Keratinocyte (primary cell): ENCODE results near the gene MMP14. TPM values are rescaled to one million over a fixed set of nuclear protein-coding genes. Genes with fewer than 3 reads are reported as not detected.

ENCODE experiments used
- DNase-seq: peaks from one replicate; pipeline ENCODE4 v3.0.0-alpha.2; 2011; ENCODE audit warnings: low read depth, missing footprints, low spot score
- FAIRE-seq: peaks from 2 replicates; lab custom pipeline; 2011; peaks lifted over from hg19 to GRCh38; lab: Jason Lieb, UNC
- H2AFZ ChIP-seq: 2 replicates; pipeline ENCODE4 v1.6.0; 2012; ENCODE audit warnings: low read length, control low read depth, inconsistent platforms; ENCODE audit not compliant: control insufficient read depth
- H3K27ac ChIP-seq: 2 replicates; pipeline ENCODE4 v1.5.1; 2011; ENCODE audit warnings: low read length; ENCODE audit not compliant: control insufficient read depth, insufficient read depth
- H3K27me3 ChIP-seq: 3 replicates; pipeline ENCODE4 v1.6.0; 2011; ENCODE audit warnings: low read length; ENCODE audit not compliant: control insufficient read depth, insufficient read depth; ENCODE audit errors: extremely low read depth
- H3K36me3 ChIP-seq, 2 experiments: 2 replicates in 1 of 2; 3 replicates in 1 of 2; pipeline ENCODE4 v1.5.1; 2011; ENCODE audit warnings: low read length in 2 of 2, mild to moderate bottlenecking in 1 of 2; ENCODE audit not compliant: control insufficient read depth in 2 of 2, insufficient read depth in 2 of 2; ENCODE audit errors: extremely low read depth in 1 of 2
- H3K4me1 ChIP-seq: 3 replicates; pipeline ENCODE4 v1.5.1; 2011; ENCODE audit warnings: low read length; ENCODE audit not compliant: control insufficient read depth, insufficient read depth; ENCODE audit errors: extremely low read depth
- H3K4me2 ChIP-seq: 3 replicates; pipeline ENCODE4 v1.6.0; 2011; ENCODE audit warnings: low read depth, low read length; ENCODE audit not compliant: control insufficient read depth, insufficient read depth; ENCODE audit errors: extremely low read depth
- H3K4me3 ChIP-seq, 3 experiments: fragments of 200-600 bp in 1 of 3; sonication (generic) in 1 of 3; 2 replicates in 2 of 3; 3 replicates in 1 of 3; pipeline ENCODE4 v1.5.1; 2011 to 2016; ENCODE audit warnings: low read length in 3 of 3, mild to moderate bottlenecking in 3 of 3, control low read depth in 2 of 3, inconsistent platforms in 1 of 3, low read depth in 1 of 3, mixed read lengths in 1 of 3, mixed run types in 1 of 3, moderate library complexity in 1 of 3; ENCODE audit not compliant: control insufficient read depth in 2 of 3, insufficient read depth in 2 of 3; ENCODE audit errors: extremely low read depth in 1 of 3
- H3K79me2 ChIP-seq: 2 replicates; pipeline ENCODE4 v1.6.0; 2012; ENCODE audit warnings: low read length; ENCODE audit not compliant: control insufficient read depth, insufficient read depth
- H3K9ac ChIP-seq: 3 replicates; pipeline ENCODE4 v1.6.0; 2011; ENCODE audit warnings: low read length; ENCODE audit not compliant: control insufficient read depth, insufficient read depth; ENCODE audit errors: extremely low read depth
- H3K9me1 ChIP-seq: 3 replicates; pipeline ENCODE4 v1.6.0; 2011; ENCODE audit warnings: low read length; ENCODE audit not compliant: control insufficient read depth, insufficient read depth; ENCODE audit errors: extremely low read depth
- H3K9me3 ChIP-seq: 2 replicates; pipeline ENCODE4 v1.5.1; 2012; ENCODE audit warnings: low read depth, low read length; ENCODE audit not compliant: control insufficient read depth
- H4K20me1 ChIP-seq: 3 replicates; pipeline ENCODE4 v1.6.0; 2011; ENCODE audit warnings: low read length; ENCODE audit not compliant: control insufficient read depth, insufficient read depth; ENCODE audit errors: extremely low read depth
- EZH2 ChIP-seq: IDR thresholded peaks from one replicate; pipeline ENCODE4 v1.6.1; 2012; ENCODE audit warnings: inconsistent platforms, mild to moderate bottlenecking, low read length, moderate library complexity
- dilution Hi-C: fragments of 300-500 bp; cut with MboI; formaldehyde crosslinking; loops from one replicate; pipeline ENCODE4 v1.7.0; 2020; ENCODE audit warnings: low sequenced_read_pairs; ENCODE audit not compliant: extremely low pct_ligation_motif_present
- polyA plus RNA-seq, 5 experiments: library from polyadenylated mRNA; depleted of rRNA in 3 of 5; stranded (reverse) in 3 of 5; stranded (forward) in 1 of 5; unstranded in 1 of 5; fragments of >200 nt; gene quantifications; 1 replicate in 1 of 5; 2 replicates in 3 of 5; 3 replicates in 1 of 5; pipeline versions ENCODE4 v1.2.1 to v1.2.3, GENCODE V29; 2011 to 2012; ENCODE audit warnings: missing spikeins in 2 of 5, low read depth in 1 of 5, low replicate concordance in 1 of 5
- TF ChIP-seq, protein P1 (sequence below), 3 experiments: IDR thresholded peaks in 1 of 3; conservative IDR thresholded peaks in 1 of 3; optimal IDR thresholded peaks in 1 of 3; 2 replicates in 2 of 3; 3 replicates in 1 of 3; pipeline versions ENCODE3 to v1.5.1; 2011; ENCODE audit warnings: low read length in 3 of 3, mild to moderate bottlenecking in 3 of 3, moderate library complexity in 2 of 3, control low read depth in 1 of 3, inconsistent platforms in 1 of 3; ENCODE audit not compliant: insufficient read depth in 2 of 3; ENCODE audit errors: extremely low read depth in 1 of 3

The MMP14 gene
- polyA plus RNA-seq, 1 donor (not counting 4 experiments of a cell fraction or from before 2014, with no cell fraction given): 185 TPM

GRCh38 chr14:22819151-22819988 is 17.0 kb upstream of the MMP14 start:
- DNase-seq: no peak
- no peak overlapping the region for H2AFZ ChIP-seq
- TF ChIP-seq, protein P1, sequence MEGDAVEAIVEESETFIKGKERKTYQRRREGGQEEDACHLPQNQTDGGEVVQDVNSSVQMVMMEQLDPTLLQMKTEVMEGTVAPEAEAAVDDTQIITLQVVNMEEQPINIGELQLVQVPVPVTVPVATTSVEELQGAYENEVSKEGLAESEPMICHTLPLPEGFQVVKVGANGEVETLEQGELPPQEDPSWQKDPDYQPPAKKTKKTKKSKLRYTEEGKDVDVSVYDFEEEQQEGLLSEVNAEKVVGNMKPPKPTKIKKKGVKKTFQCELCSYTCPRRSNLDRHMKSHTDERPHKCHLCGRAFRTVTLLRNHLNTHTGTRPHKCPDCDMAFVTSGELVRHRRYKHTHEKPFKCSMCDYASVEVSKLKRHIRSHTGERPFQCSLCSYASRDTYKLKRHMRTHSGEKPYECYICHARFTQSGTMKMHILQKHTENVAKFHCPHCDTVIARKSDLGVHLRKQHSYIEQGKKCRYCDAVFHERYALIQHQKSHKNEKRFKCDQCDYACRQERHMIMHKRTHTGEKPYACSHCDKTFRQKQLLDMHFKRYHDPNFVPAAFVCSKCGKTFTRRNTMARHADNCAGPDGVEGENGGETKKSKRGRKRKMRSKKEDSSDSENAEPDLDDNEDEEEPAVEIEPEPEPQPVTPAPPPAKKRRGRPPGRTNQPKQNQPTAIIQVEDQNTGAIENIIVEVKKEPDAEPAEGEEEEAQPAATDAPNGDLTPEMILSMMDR (optimal IDR thresholded peaks at IDR 0.05 in 1 of 3, IDR thresholded peaks at IDR 0.05 in 1 of 3, conservative IDR thresholded peaks at IDR 0.05 in 1 of 3; ENCODE audit: extremely low read depth in 1 of 3, insufficient read depth in 2 of 3, low read length in 3 of 3): no peak
- no peak for TF ChIP-seq EZH2
- no peak overlapping the region for H3K27ac ChIP-seq
- H3K79me2 ChIP-seq: no peaks in the 10 kb centered on the region
- H3K4me1 ChIP-seq: peaks cover 22% of the 10 kb centered on the region
- no peak overlapping the region for H3K4me2 ChIP-seq
- FAIRE-seq: no peak
- H3K4me3 ChIP-seq: no peak overlapping the region
- no peak overlapping the region for H3K9ac ChIP-seq
- H3K9me3 ChIP-seq: no peaks in the 10 kb centered on the region
- H3K9me1 ChIP-seq: no peaks in the 10 kb centered on the region
- dilution Hi-C loops: no loop called here
- H3K27me3 ChIP-seq: no peaks in the 10 kb centered on the region
- no peaks in the 10 kb centered on the region for H4K20me1 ChIP-seq
- H3K36me3 ChIP-seq: no peaks in the 10 kb centered on the region

- Histone ChIP-seq H3K9me1 (no peaks in the 10 kb centered on the region), H3K27me3 (no peaks in the 10 kb centered on the region), H2AFZ (no peak overlapping the region), H3K36me3 (no peaks in the 10 kb centered on the region), H3K9ac (no peak overlapping the region), H4K20me1 (no peaks in the 10 kb centered on the region), H3K4me1 (peaks cover 25% of the 10 kb centered on the region), H3K27ac (no peak overlapping the region), H3K79me2 (no peaks in the 10 kb centered on the region), H3K4me3 (no peak overlapping the region), H3K4me2 (peak overlapping the region; percentile 35), H3K9me3 (no peaks in the 10 kb centered on the region)
- TF ChIP-seq, protein P1 (optimal IDR thresholded peaks at IDR 0.05 in 1 of 3, IDR thresholded peaks at IDR 0.05 in 1 of 3, conservative IDR thresholded peaks at IDR 0.05 in 1 of 3; ENCODE audit: extremely low read depth in 1 of 3, insufficient read depth in 2 of 3, low read length in 3 of 3): no peak
- TF ChIP-seq EZH2: no peak
- dilution Hi-C loops: no loop called here
- no peak for FAIRE-seq
- no peak for DNase-seq
Observed at GRCh38 chr14:22820731-22821130, 15.7 kb upstream of the MMP14 start.
